Stimulated activated CD8-positive, alpha-beta memory T cell treated with anti-CD3 and anti-CD28 coated beads, Interleukin-7, amount 100 ng/mL, for 24 hours (primary cell): Measurements from ENCODE around the gene COL4A6.
"Not testable (repeated sequence)": the region's sequence is repeated elsewhere in the genome, so short reads cannot be mapped to it uniquely, and the experiment has no call there.

ENCODE experiments used
- DNase-seq: peaks from one replicate; pipeline ENCODE4 v3.0.0-alpha.2; 2020; ENCODE audit warnings: low read depth

Gene COL4A6

GRCh38 chrX:108399418-108400165 lies 38.6 kb downstream of the COL4A6 start:
- DNase-seq = no peak

GRCh38 chrX:108397627-108398391 lies 40.4 kb downstream of the COL4A6 start:
- DNase-seq = no peak

GRCh38 chrX:108396986-108397385 lies 41.2 kb downstream of the COL4A6 start:
- DNase-seq = no peak

- DNase-seq = no peak
Observed at GRCh38 chrX:108396188-108396891, 41.9 kb downstream of the COL4A6 start.

- DNase-seq = not testable (repeated sequence)
Observed at GRCh38 chrX:108390976-108391717, 47.1 kb downstream of the COL4A6 start.

- DNase-seq = no peak
Observed at GRCh38 chrX:108384783-108385182, 53.4 kb downstream of the COL4A6 start.

- DNase-seq = no peak
Observed at GRCh38 chrX:108380222-108380621, 58.0 kb downstream of the COL4A6 start.

- not testable (repeated sequence) for DNase-seq
Observed at GRCh38 chrX:108376821-108377220, 61.4 kb downstream of the COL4A6 start.

GRCh38 chrX:108375591-108375990 lies 62.6 kb downstream of the COL4A6 start:
- not testable (repeated sequence) for DNase-seq

GRCh38 chrX:108366644-108367406 lies 71.4 kb downstream of the COL4A6 start:
- DNase-seq = no peak

GRCh38 chrX:108362026-108362425 lies 76.2 kb downstream of the COL4A6 start:
- no peak for DNase-seq

GRCh38 chrX:108361316-108361715 lies 76.9 kb downstream of the COL4A6 start:
- DNase-seq = no peak

- DNase-seq = no peak
Observed at GRCh38 chrX:108359806-108360602, 78.2 kb downstream of the COL4A6 start.

GRCh38 chrX:108353452-108353851 lies 84.8 kb downstream of the COL4A6 start:
- no peak for DNase-seq

- DNase-seq = no peak
Observed at GRCh38 chrX:108349210-108349609, 89.0 kb downstream of the COL4A6 start.

- no peak for DNase-seq
Observed at GRCh38 chrX:108348525-108348924, 89.7 kb downstream of the COL4A6 start.

- no peak for DNase-seq
Observed at GRCh38 chrX:108347800-108348199, 90.4 kb downstream of the COL4A6 start.

GRCh38 chrX:108344216-108344615 lies 94.0 kb downstream of the COL4A6 start:
- DNase-seq = no peak

GRCh38 chrX:108341947-108342346 lies 96.3 kb downstream of the COL4A6 start:
- DNase-seq = no peak

GRCh38 chrX:108332281-108332680 lies 105.9 kb downstream of the COL4A6 start:
- no peak for DNase-seq
